ENCODE measurements around the gene DDX39B. TPM values are rescaled to one million over a fixed set of nuclear protein-coding genes. Genes with fewer than 3 reads are reported as not detected.
"Not testable (repeated sequence)": the region's sequence is repeated elsewhere in the genome, so short reads cannot be mapped to it uniquely, and the experiment has no call there.

DDX39B gene
- total RNA-seq, 1 donor from 2014 or later, result 265 TPM

DNA sequence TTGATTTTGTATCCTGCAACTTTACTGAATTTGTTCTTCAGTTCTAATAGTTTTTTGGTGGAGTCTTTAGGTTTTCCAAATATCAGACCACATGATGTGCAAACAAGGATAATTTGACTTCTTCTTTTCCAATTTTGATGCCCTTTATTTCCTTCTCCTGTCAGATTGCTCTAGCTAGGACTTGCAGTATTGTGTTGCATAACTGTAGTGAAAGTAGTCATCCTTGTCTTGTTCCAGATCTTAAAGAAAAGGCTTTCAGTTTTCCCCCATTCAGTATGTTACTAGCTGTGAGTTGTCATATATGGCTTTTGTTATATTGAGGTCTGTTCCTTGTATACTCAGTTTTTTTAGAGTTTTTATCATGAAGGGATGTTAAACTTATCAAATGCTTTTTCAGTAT is 39.2 kb downstream of the DDX39B start:
- Histone ChIP-seq H3K9me3 (no peaks in the 10 kb centered on the region), H3K4me3 (no peak overlapping the region), H3K27ac (no peak overlapping the region), H3K36me3 (peaks cover 21% of the 10 kb centered on the region), H3K4me1 (peaks cover 2% of the 10 kb centered on the region), H3K27me3 (ENCODE audit: low read depth) (no peaks in the 10 kb centered on the region)
- DNase-seq, result no peak
- intact Hi-C loops (cut with DNase I), result no loop called here
- TF ChIP-seq, protein P1, sequence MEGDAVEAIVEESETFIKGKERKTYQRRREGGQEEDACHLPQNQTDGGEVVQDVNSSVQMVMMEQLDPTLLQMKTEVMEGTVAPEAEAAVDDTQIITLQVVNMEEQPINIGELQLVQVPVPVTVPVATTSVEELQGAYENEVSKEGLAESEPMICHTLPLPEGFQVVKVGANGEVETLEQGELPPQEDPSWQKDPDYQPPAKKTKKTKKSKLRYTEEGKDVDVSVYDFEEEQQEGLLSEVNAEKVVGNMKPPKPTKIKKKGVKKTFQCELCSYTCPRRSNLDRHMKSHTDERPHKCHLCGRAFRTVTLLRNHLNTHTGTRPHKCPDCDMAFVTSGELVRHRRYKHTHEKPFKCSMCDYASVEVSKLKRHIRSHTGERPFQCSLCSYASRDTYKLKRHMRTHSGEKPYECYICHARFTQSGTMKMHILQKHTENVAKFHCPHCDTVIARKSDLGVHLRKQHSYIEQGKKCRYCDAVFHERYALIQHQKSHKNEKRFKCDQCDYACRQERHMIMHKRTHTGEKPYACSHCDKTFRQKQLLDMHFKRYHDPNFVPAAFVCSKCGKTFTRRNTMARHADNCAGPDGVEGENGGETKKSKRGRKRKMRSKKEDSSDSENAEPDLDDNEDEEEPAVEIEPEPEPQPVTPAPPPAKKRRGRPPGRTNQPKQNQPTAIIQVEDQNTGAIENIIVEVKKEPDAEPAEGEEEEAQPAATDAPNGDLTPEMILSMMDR (IDR thresholded peaks at IDR 0.05), result no peak
- ATAC-seq, result no peak

DNA sequence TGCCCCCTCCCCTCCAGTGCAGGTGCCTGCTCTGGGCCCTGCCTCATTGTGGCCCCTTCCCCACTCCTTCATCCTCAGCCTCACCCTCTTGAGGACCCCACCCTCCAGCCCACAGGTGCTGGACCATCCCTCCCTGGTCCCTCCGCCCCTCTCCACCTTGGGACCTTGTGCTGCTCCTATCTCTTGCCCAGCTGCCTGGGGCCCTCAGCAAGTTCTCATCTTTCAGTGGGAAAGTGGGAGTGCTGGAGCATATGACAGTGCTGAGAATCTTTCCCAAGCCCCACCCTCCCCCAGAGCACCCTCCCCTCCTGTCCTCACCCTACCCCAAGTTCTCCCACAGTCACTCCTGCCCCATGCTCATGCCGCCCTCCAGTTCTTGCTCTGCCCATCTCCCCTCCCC is 42.2 kb downstream of the DDX39B start:
- H3K4me1 ChIP-seq, result peaks cover 12% of the 10 kb centered on the region
- H3K27ac ChIP-seq; H3K27me3 ChIP-seq (ENCODE audit: low read depth); ATAC-seq; H3K9me3 ChIP-seq; H3K4me3 ChIP-seq; intact Hi-C loops (cut with DNase I); DNase-seq; H3K36me3 ChIP-seq: not testable (repeated sequence)

- H3K4me3 ChIP-seq, result peak overlapping the region; percentile 72
- no peak overlapping the region for H3K27ac ChIP-seq
- H3K27me3 ChIP-seq (ENCODE audit: low read depth), result no peaks in the 10 kb centered on the region
- ATAC-seq (no peak), DNase-seq (no peak)
- H3K9me3 ChIP-seq, result no peaks in the 10 kb centered on the region
- peaks cover 13% of the 10 kb centered on the region for H3K4me1 ChIP-seq
- TF ChIP-seq, protein P1 (IDR thresholded peaks at IDR 0.05), result no peak
- intact Hi-C loops (cut with DNase I), result no loop called here
- no peaks in the 10 kb centered on the region for H3K36me3 ChIP-seq
Measured at GRCh38 chr6:31498748-31499147, 43.1 kb downstream of the DDX39B start.

- TF ChIP-seq, protein P1 (IDR thresholded peaks at IDR 0.05), result no peak
- DNase-seq (peak; percentile 90), ATAC-seq (peak; percentile 85 to 86)
- H3K27ac ChIP-seq, result peak within 1 kb of the TSS; percentile 39
- peak within 1 kb of the TSS; percentile 72 for H3K4me3 ChIP-seq
- peaks cover 21% of the 10 kb centered on the region for H3K4me1 ChIP-seq
- H3K9me3 ChIP-seq, result no peaks in the 10 kb centered on the region
- H3K36me3 ChIP-seq, result no peaks in the 10 kb centered on the region
- intact Hi-C loops (cut with DNase I), result no loop called here
- H3K27me3 ChIP-seq (ENCODE audit: low read depth), result no peaks in the 10 kb centered on the region
Measured at GRCh38 chr6:31497531-31498476, 44.0 kb downstream of the DDX39B start, which contains the start of gene MICB. MICB (plus strand) TSS chr6:31498145; CDS start chr6:31498194, 49 bp downstream.

GRCh38 chr6:31496826-31497225 is 45.0 kb downstream of the DDX39B start:
- H3K4me3 ChIP-seq, result peak overlapping the region; percentile 72
- not testable (repeated sequence) for ATAC-seq, DNase-seq

DNA sequence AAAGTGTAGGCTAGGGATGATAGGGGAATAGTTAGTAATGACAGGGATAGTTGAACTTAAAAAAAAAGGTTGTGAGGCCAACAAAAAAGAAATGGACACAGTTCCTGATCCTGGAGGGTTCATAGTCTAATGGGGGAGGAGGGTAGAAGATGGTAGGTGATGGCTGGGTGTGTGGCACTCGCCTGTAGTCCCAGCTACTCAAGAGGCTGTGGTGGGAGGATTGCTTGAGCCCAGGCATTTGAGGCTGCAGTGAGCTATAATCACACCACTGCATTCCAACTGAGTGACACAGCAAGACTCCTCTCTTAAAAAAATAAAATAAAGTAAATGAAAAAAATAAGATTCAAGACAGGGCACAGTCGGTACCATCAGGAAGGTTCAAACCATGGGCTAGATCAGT is 46.2 kb downstream of the DDX39B start:
- intact Hi-C loops (cut with DNase I), result no loop called here
- H3K4me3 ChIP-seq, result peak overlapping the region; percentile 79

More at GRCh38 chr6:31496826-31497225, 45.0 kb downstream of the DDX39B start:
- H3K36me3 ChIP-seq; H3K9me3 ChIP-seq; H3K27me3 ChIP-seq (ENCODE audit: low read depth); H3K27ac ChIP-seq; intact Hi-C loops (cut with DNase I): not testable (repeated sequence)
- peaks cover 25% of the 10 kb centered on the region for H3K4me1 ChIP-seq

More for the DNA sequence above, 46.2 kb downstream of the DDX39B start:
- ATAC-seq (no peak), DNase-seq (no peak)
- H3K27me3 ChIP-seq (ENCODE audit: low read depth), result no peaks in the 10 kb centered on the region
- peak overlapping the region; percentile 87 for H3K27ac ChIP-seq
- H3K9me3 ChIP-seq, result no peaks in the 10 kb centered on the region
- H3K4me1 ChIP-seq, result peaks cover 25% of the 10 kb centered on the region
- no peaks in the 10 kb centered on the region for H3K36me3 ChIP-seq
- TF ChIP-seq, protein P1 (IDR thresholded peaks at IDR 0.05), result no peak

Measured in lower lobe of right lung (tissue), 2 donors.